CD14-positive monocyte (primary cell): ENCODE results near the gene PRAF2. TPM values are rescaled to one million over a fixed set of nuclear protein-coding genes. Genes with fewer than 3 reads are reported as not detected.

Experiments used
- DNase-seq, 3 donors: peaks; one replicate each; pipeline ENCODE4 v3.0.0-alpha.2; 2011 to 2022
- H2AFZ ChIP-seq: 2 replicates; pipeline ENCODE4 v1.6.0; 2012; ENCODE audit warnings: mild to moderate bottlenecking, low read depth, low read length, inconsistent platforms; ENCODE audit not compliant: insufficient read depth, poor library complexity, severe bottlenecking
- H3K27ac ChIP-seq, 2 donors: 1 replicate in 1 of 2; 2 replicates in 1 of 2; pipeline ENCODE4 v1.5.1; 2012 to 2013; ENCODE audit warnings: low read length in 2 of 2, control low read depth in 1 of 2, inconsistent platforms in 1 of 2, low read depth in 1 of 2, mild to moderate bottlenecking in 1 of 2
- H3K27me3 ChIP-seq, 2 donors: one replicate each; pipeline versions ENCODE4 v1.6.0 to v1.6.1; 2011 to 2013; ENCODE audit warnings: low read length in 2 of 2; ENCODE audit not compliant: control insufficient read depth in 2 of 2, insufficient read depth in 2 of 2
- H3K36me3 ChIP-seq, 2 donors: replicated peaks in 1 of 2; 1 replicate in 1 of 2; 2 replicates in 1 of 2; pipeline versions ENCODE4 v1.5.1 to v1.6.1; 2012 to 2013; ENCODE audit warnings: low read length in 2 of 2, control low read depth in 1 of 2, inconsistent platforms in 1 of 2, mild to moderate bottlenecking in 1 of 2; ENCODE audit not compliant: insufficient read depth in 2 of 2, control insufficient read depth in 1 of 2
- H3K4me1 ChIP-seq, 2 donors: 1 replicate in 1 of 2; 2 replicates in 1 of 2; pipeline versions ENCODE4 v1.5.1 to v1.6.1; 2012 to 2013; ENCODE audit warnings: low read length in 2 of 2, control low read depth in 1 of 2, inconsistent platforms in 1 of 2, mild to moderate bottlenecking in 1 of 2, moderate library complexity in 1 of 2; ENCODE audit not compliant: insufficient read depth in 2 of 2, control insufficient read depth in 1 of 2
- H3K4me2 ChIP-seq: replicated peaks from 2 replicates; pipeline ENCODE3; 2012; ENCODE audit warnings: low read length, moderate library complexity, mild to moderate bottlenecking; ENCODE audit not compliant: poor library complexity, severe bottlenecking; ENCODE audit errors: extremely low read depth
- H3K4me3 ChIP-seq, 3 experiments: fragments of 200-600 bp in 1 of 3; sonication (generic) in 1 of 3; replicated peaks in 1 of 3; 1 replicate in 2 of 3; 2 replicates in 1 of 3; pipeline ENCODE4 v1.5.1; 2011 to 2013; ENCODE audit warnings: low read length in 3 of 3, mild to moderate bottlenecking in 3 of 3, control low read depth in 2 of 3, low read depth in 2 of 3, inconsistent platforms in 1 of 3, moderate library complexity in 1 of 3
- H3K79me2 ChIP-seq: 2 replicates; pipeline ENCODE4 v1.6.0; 2012; ENCODE audit warnings: mild to moderate bottlenecking, control low read depth, inconsistent platforms, low read length, moderate library complexity; ENCODE audit not compliant: insufficient read depth
- H3K9ac ChIP-seq: 2 replicates; pipeline ENCODE4 v1.6.0; 2017; ENCODE audit warnings: low read length, mild to moderate bottlenecking; ENCODE audit not compliant: insufficient read depth, poor library complexity, severe bottlenecking
- H3K9me3 ChIP-seq, 2 donors: replicated peaks in 1 of 2; 1 replicate in 1 of 2; 2 replicates in 1 of 2; pipeline versions ENCODE4 v1.5.1 to v1.6.1; 2012 to 2013; ENCODE audit warnings: low read length in 2 of 2, control low read depth in 1 of 2; ENCODE audit not compliant: control insufficient read depth in 1 of 2, insufficient read depth in 1 of 2
- H4K20me1 ChIP-seq: 2 replicates; pipeline ENCODE4 v1.6.0; 2012; ENCODE audit warnings: mild to moderate bottlenecking, low read length, control low read depth, moderate library complexity; ENCODE audit not compliant: insufficient read depth
- H3K27ac Mint-ChIP-seq, 7 donors: one replicate each; pipeline ENCODE4 v1.8.0; 2020; ENCODE audit warnings: mild to moderate bottlenecking in 7 of 7, mixed read lengths in 7 of 7, moderate library complexity in 6 of 7, inconsistent platforms in 2 of 7
- H3K27me3 Mint-ChIP-seq, 3 donors: one replicate each; pipeline ENCODE4 v1.8.0; 2021 to 2022; ENCODE audit warnings: low read depth in 3 of 3, mild to moderate bottlenecking in 3 of 3, mixed read lengths in 3 of 3, moderate library complexity in 3 of 3, inconsistent platforms in 1 of 3
- H3K36me3 Mint-ChIP-seq, 2 donors: one replicate each; pipeline ENCODE4 v1.8.0; 2020; ENCODE audit warnings: mixed read lengths in 2 of 2, inconsistent platforms in 1 of 2, mild to moderate bottlenecking in 1 of 2
- H3K4me1 Mint-ChIP-seq: one replicate; pipeline ENCODE4 v1.8.0; 2020; ENCODE audit warnings: mild to moderate bottlenecking, mixed read lengths
- H3K4me3 Mint-ChIP-seq, 2 donors: one replicate each; pipeline ENCODE4 v1.8.0; 2020; ENCODE audit warnings: mild to moderate bottlenecking in 2 of 2, mixed read lengths in 2 of 2, moderate library complexity in 1 of 2
- H3K9me3 Mint-ChIP-seq, 7 donors: one replicate each; pipeline ENCODE4 v1.8.0; 2020 to 2022; ENCODE audit warnings: mixed read lengths in 7 of 7, mild to moderate bottlenecking in 6 of 7, moderate library complexity in 6 of 7, inconsistent platforms in 2 of 7
- CTCF ChIP-seq: fragments of 200-600 bp; IDR thresholded peaks from one replicate; pipeline ENCODE4 v1.8.0; 2022; ENCODE audit warnings: antibody characterized with exemption, mild to moderate bottlenecking
- WGBS: methylation state at CpG from one replicate; pipeline ENCODE4 v1.1.5; 2013; ENCODE audit warnings: missing lambda C conversion rate; ENCODE audit not compliant: insufficient coverage; 5-methylcytosine and 5-hydroxymethylcytosine counted together
- intact Hi-C, 2 donors: fragments of 100-400 bp; cut with micrococcal nuclease; formaldehyde crosslinking; loops; one replicate each; pipeline versions ENCODE4 v1.15.0 to v1.15.1; 2023
- polyA plus RNA-seq, 3 donors: library from polyadenylated mRNA; depleted of rRNA in 1 of 3; unstranded in 2 of 3; stranded (reverse) in 1 of 3; fragments of 300-500 nt in 2 of 3; fragments of >200 nt in 1 of 3; fragmentation: Illumina TruSeq in 2 of 3; gene quantifications; 1 replicate in 2 of 3; 2 replicates in 1 of 3; pipeline ENCODE4 v1.2.3, GENCODE V29; 2012 to 2021

Gene PRAF2
- polyA plus RNA-seq, 3 donors = 4.1 to 7.9 (median 5.5) TPM

GRCh38 chrX:49102190-49102589 lies 28.4 kb upstream of the PRAF2 start:
- Histone ChIP-seq H4K20me1 (no peaks in the 10 kb centered on the region), H3K27me3 (no peaks in the 10 kb centered on the region), H3K9me3 (no peaks in the 10 kb centered on the region), H3K79me2 (no peaks in the 10 kb centered on the region), H3K4me1 (peaks cover 13 to 16% of the 10 kb centered on the region in 2 donors), H3K4me3 (no peak overlapping the region), H3K27ac (no peak overlapping the region), H2AFZ (no peak overlapping the region), H3K9ac (no peak overlapping the region), H3K4me2 (no peak overlapping the region), H3K36me3 (no peaks in the 10 kb centered on the region)
- peaks cover 0 to 3% of the 10 kb centered on the region in 2 donors for H3K36me3 Mint-ChIP-seq
- no peak overlapping the region for H3K27ac Mint-ChIP-seq
- H3K4me3 Mint-ChIP-seq = no peak overlapping the region
- TF ChIP-seq CTCF = no peak
- H3K9me3 Mint-ChIP-seq = peaks cover 0 to 13% (median 0%) of the 10 kb centered on the region in 7 donors
- peaks cover 0 to 4% (median 0%) of the 10 kb centered on the region in 3 donors for H3K27me3 Mint-ChIP-seq
- 100% methylated on average over 2 of the region's 9 CpGs for WGBS
- peaks cover 12% of the 10 kb centered on the region for H3K4me1 Mint-ChIP-seq
- intact Hi-C loops = no loop called here
- DNase-seq = no peak

DNA sequence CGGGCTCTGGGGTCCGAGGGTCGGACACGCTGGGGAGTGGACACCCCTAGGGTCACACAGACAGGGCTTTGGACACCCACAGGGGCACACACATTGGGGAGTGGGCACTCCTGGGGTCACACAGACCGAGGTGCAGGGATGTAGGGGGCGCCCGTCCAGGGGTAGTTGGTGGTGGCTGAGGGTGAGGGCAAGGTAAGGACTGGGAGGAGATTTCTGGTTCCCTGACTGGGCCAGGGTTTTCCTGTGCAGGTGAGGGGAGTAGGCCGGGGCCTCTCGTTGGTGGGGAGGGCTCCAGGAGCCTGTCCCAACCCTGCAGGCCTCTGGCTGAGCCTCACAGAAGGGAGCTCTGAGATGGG lies 27.8 kb upstream of the PRAF2 start:
- DNase-seq = no peak
- Mint-ChIP-seq H3K27me3 (peaks cover 0 to 4% (median 0%) of the 10 kb centered on the region in 3 donors), H3K36me3 (peaks cover 0 to 3% of the 10 kb centered on the region in 2 donors), H3K4me3 (peak overlapping the region; percentile 77 to 82), H3K4me1 (peaks cover 12% of the 10 kb centered on the region), H3K9me3 (peaks cover 0 to 13% (median 0%) of the 10 kb centered on the region in 7 donors), H3K27ac (peak overlapping the region in 3 of 7 donors; percentile 25 to 95 (median 33))
- Histone ChIP-seq H3K79me2 (no peaks in the 10 kb centered on the region), H3K9ac (peak overlapping the region; percentile 51), H3K9me3 (no peaks in the 10 kb centered on the region), H2AFZ (peak overlapping the region; percentile 79), H3K27ac (peak overlapping the region in 1 of 2 donors; percentile 73), H3K4me2 (peak overlapping the region; percentile 77), H4K20me1 (no peaks in the 10 kb centered on the region), H3K4me1 (peaks cover 13 to 16% of the 10 kb centered on the region in 2 donors), H3K27me3 (no peaks in the 10 kb centered on the region), H3K4me3 (peak overlapping the region; percentile 28 to 75 (median 53)), H3K36me3 (no peaks in the 10 kb centered on the region)
- WGBS = 0% methylated on average over 5 of the region's 9 CpGs
- intact Hi-C loops = no loop called here
- TF ChIP-seq CTCF = no peak
